Fibroblast of peridontal ligament (primary cell): ENCODE results near the gene DNAH3.
A peak's percentile ranks its signal among the peaks of the same experiment; 100 is the strongest.

Source experiments
- DNase-seq: peaks from one replicate; pipeline ENCODE4 v3.0.0-alpha.2; 2010; ENCODE audit errors: extremely low read depth

DNAH3 gene

GRCh38 chr16:20906341-20907255 is 244.0 kb downstream of the DNAH3 start:
- peak; percentile 97 for DNase-seq

GRCh38 chr16:20905576-20905975 is 245.1 kb downstream of the DNAH3 start:
- peak; percentile 33 for DNase-seq

DNA sequence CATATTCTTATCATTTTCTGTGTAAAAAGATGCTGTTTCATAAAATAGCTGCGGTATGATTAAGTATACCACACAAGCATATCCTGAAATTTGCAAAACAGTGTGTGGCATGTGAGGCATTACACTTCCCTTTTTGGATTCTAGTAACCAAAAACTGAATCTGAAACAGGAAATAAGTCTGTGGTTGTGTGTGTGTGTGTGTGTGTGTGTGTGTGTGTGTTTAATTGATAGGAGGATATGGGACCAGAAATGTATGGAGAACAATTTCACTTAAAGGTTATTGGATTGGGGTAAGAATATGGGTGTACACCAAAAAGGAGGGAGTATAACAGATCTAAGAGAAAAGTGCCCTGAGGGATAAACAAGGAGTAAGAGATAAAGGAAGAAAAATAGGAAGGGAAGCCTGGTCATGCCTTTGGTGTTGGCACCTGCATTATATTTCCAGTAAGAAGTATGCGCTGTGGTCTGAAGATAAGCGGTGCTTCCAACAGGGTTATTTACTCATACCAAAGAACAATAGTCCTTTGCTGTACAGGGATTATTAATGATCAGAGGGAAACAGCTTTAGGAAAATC is 246.1 kb downstream of the DNAH3 start:
- peak; percentile 87 for DNase-seq

GRCh38 chr16:20903899-20904506 is 246.6 kb downstream of the DNAH3 start:
- no peak for DNase-seq

DNA sequence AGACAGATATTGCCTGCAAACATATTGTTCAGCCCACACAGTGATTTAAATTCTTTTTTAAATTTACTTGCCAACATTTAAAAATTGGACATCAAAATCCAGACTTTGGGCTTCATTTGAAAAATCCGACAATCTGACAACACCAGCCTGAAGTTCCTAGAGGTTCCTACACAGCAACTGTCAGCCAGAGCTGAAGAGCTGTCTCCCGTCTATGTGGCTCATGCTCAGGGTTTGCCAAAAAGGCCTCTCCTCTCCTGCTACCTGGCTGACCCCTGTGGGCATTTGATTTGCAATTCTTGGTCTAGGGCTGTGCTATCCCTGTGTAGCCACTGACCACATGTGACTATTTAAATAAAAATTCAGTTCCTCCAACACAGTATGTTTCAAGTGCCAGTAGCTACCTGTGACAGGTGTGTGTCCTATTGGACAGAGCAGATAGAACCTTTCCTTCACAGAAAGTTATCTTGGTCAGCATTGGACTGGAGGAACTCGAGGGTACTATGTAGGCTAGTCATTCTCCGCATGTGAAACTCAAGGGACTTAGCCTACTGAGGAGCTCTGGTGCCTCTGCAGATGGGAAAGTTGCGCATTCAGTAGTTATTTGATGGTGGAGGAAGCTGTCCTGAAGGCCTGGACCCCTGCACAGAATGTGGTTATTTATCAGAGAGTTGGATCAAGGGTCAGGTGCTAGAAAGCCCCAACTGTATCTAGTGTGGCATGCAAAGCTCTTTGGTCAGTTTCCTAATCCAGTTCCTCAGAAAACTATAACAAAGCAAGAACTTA is 247.3 kb downstream of the DNAH3 start:
- DNase-seq: no peak

DNA sequence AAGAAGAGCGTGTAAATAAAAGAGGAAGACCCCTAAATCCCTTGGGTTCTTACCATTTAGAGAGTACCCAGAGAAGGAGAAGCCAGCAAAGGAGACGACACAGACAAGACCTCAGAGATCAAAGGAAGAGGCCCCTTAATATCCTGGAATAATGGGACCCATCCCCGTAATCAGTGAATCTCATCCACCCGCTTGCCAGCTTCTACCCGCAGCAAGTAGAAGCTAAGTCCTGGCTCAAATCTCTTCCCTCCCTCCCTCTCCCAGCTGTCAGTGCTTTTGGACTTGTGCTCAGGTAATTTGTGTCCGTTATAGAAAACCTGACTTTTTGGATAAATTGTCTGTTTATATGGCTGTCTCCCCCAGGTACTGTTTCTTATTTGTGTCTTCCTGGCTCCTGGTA is 248.2 kb downstream of the DNAH3 start:
- DNase-seq: no peak

DNA sequence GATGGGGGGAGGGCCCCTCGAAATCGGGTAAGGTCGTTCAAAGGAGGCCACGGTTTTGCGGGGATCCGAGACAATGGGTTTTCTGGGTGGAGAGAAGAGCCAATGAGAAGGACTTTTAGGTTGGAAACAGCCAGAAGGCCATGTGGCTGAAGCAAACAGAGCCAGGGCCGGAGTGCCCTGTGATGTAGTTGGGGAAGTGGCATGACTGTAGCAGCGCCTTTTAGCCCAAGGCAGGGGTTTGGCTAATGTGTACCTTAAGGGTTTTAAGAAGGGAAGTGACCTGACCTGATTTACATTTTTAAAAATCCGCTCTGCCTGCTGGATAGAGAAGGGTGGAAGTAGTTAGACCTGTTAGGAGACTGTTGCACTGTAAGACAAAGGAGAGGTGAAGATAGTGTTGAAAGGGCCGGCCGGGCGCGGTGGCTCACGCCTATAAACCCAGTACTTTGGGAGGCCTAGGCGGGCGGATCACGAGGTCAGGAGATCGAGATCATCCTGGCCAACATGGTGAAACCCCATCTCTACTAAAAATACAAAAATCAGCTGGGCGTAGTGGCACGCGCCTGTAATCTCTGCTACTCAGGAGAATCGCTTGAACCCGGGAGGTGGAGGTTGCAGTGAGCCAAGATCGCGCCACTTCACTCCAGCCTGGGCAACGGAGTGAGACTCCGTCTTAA is 249.1 kb downstream of the DNAH3 start:
- peak; percentile 74 for DNase-seq

DNA sequence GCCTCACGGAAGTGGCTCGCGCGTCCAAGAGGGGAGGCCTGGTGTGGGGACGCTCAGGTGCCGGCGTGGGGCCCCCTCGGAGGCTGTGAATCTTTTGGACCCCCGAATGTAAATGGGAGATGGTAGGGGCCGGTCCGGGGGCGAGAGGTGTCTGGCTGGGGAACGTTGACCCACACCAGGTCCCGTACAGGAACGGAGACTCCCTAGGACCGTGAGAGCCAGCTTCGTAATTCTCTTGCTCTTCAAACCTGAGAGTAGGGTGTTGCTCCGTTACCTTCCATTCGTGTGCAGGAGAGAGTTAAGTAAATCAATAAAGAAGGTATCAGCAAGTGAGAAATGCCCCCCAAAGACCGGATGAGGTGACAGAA is 249.6 kb downstream of the DNAH3 start:
- no peak for DNase-seq

DNA sequence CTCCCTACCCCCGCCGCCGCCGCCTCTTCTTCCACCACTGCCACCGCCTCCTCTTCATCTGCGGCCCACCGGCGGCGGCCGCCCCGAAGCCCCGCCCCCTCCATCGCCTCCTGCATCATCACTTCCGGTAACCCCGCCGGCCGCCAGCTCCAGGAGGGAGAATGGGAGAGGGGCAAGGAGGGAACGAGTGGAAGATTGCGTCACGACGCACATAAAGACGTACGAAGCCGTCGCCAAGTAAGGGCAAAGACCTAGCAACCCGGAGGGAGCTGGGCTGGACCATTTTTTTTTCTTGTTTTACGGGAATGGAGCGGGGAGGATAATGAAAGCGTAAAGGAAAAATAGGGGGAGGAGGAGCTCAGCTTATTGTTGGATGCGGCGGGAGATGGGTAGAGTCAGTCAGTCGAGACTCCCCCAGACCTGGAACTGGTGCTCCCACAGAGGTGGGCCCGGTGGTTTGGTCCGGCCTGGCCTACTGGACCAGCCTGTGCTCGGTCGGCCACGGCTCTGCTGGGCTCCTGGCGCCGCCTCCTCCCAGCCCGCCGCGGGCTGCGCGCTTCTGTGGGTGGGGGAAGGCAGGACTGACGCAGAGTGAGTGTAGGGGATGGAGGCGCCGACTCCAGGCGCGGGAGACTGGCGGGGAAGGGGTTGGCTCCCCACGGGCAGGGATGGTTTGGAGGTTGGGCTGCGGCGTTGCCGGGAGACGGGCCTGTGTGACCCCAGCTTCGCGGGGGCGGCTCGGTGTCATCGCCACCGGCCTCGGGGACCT is 250.2 kb downstream of the DNAH3 start, which contains the start of the genes DCUN1D3 and LYRM1:
DCUN1D3 (minus strand) TSS at position 60 of the 769 bp plus-strand sequence. CDS start 37,820 bp downstream, outside the sequence.
LYRM1 (plus strand) TSS at position 473 of the 769 bp plus-strand sequence. CDS start 14,785 bp downstream, outside the sequence.
- peak; percentile 99 for DNase-seq

DNA sequence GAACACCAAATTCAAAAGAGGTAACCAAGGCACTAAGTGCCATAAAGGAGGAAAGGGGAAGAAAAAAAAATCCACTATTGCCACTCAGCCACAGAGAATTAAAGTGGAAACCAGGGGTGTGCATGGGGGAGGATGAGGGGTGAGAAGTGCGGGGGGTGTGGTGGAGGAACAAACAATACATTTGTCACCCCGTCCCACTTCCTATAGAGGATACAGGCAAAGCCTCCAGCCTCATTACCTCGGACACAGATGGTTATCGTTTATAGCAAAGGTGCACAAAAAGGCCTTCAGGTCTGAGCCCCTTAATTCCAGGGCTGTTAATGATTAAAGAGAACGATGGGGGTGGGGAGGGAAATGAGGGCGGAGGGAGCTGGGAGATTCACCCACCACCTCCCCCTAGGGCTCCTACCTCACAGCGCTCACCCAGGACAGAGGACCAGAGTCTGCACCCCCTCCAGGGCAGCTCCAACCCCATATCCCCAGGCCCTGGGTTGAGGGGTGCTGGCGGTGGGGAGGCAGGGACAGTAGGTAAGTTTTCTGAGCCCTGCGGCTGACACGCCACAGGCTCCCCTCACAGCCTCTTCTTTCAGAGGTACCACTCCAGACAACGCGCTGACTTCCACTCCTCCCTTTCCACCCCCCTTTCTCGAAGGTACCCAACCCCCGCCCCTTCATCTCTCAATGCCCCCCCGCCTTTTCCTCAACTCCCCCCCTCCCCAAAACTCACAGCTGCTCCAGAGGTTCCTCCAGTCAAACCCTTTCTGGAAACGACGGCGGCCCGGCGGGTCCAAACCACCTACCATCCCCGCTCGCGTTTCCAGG is 251.0 kb downstream of the DNAH3 start:
- peak; percentile 35 for DNase-seq

DNA sequence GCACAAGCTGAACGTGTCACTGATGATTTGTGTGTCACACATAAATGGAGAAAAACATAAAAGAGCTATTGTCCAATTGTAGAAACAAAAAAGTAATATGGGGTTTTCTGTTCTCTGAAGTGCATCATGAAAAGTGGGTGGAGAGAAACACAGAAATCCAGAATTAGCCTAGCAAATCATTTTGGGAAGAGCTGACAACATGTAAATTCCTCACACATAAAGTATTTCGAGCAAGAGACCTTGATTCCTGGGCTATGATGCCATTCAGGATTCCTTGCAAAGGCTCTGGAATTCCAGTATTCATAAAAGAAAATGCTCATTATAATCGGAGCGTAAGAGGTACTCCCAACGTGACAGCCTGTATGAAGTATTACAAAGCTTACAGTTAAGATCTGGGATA is 251.6 kb downstream of the DNAH3 start:
- DNase-seq: peak; percentile 85

DNA sequence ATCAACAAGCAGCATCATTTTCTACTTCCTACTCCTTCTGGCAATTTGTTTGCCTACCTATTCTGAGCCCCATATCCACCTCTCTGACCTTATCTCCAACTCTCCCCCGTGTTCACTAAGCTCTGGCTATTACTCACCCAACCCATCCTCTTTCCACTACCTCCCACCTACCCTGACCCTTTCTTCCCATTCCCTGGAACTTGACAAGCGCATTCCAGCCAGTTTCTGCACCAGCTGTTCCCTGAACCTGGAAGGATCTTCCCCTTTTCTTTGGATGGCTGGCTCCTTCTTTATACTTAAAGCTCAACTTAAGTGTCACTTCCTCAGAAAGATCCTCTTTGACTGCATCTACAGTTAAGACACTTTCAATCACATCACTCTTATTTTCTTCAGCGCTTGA is 252.7 kb downstream of the DNAH3 start:
- DNase-seq: no peak

DNA sequence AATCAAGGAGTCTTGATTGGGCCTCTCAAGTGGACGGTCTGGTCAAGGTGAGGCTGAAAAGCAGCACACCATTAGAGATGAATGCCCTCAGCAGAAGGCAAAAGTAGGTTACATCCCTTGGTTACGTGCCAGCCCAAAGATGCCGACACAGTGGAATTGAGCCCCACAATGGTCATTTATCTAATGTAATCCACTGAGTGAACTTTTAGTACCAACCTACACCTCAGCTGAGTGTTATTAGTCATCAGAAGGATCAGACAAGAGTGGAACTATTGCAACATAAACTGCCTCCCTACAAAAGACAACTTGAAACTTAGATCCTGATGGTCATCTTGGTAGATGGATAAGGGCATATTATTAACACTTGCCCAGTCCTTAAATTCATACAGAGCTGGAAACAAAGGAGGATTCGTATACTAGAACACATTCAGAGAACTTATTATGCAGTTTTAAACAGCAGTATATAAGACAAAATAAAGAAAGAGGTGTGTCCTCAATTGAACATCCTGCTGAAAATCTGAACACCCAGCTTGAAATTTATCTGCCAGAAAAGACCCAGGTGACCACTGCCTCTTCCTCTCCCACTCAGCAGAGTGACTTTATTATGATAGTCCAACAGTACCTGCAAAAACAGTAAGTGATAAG is 253.3 kb downstream of the DNAH3 start:
- peak; percentile 55 for DNase-seq

- DNase-seq: no peak
These were observed 256.3 kb downstream of the DNAH3 start for GRCh38 chr16:20894388-20894787.

DNA sequence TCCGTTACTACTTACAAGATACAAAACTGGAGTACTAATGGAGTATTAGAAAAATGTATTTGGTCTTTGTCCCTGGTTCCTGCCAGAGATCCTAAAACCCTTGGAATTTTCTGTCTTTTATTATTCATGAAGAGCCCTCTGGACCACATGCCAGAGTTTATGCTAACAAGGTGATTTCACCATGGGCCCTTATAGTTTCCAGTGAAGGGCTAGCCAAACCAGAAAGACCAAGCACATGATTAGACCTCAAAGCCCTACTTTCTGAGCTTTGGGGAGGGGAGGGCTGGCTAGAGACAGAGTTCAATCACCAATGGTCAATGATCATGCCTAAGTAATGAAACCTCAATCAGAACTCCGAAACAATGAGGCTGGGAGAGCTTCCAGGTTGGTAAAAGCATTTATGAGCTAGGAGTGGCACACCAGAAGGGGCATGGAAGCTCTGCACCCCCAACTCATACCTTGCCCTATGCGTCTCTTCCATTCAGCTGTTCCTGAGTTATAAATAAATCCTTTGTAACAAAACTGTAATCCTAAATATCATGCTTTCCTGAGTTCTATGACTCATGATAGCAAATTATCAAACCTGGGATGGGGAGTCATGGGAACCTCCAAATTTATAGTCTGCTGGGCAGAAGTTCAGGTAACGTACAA is 260.9 kb downstream of the DNAH3 start:
- DNase-seq: no peak

DNA sequence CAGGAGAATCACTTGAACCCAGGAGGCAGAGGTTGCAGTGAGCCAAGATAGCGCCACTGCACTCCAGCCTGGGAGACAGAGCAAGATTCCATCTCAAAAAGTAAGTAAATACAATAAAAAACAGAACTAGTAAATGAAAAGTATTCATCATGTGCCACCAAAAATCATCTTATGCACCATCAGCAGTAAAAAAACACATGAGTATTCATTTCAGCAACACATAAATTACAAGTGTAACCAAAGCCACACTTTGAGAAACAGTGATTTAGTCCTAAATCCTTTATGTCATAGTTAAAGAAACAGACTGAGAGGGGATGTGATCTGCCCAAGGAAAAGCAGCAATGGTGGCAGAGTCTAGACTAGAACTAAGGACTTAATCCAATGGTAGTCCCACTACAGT is 263.4 kb downstream of the DNAH3 start:
- no peak for DNase-seq

DNA sequence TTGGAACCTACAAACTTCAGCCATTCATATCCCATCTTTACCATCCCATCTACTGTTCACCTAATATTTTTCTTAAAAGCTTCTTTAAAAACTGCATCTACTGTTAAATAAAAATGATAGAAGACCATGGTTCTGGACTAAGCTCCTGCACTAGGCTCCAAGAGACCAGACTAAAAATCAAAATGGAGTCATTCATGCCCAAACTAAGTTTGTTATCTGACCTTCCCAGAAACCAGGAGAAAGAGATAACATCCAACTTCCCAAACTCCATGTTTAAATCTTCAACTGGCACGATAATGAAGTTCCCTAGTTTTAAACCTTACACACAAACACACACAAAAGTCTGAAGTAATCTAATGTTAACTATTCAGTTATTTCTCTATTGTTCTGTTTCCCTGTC is 264.3 kb downstream of the DNAH3 start:
- DNase-seq: no peak

- peak; percentile 91 for DNase-seq
These were observed 266.4 kb downstream of the DNAH3 start for GRCh38 chr16:20884240-20884556.
